SH-SY5Y (cell line): ENCODE results near the gene CCDC12.

Experiments
- GATA2 ChIP-seq: IDR thresholded peaks from 2 replicates; pipeline ENCODE4 v1.6.1; 2011; ENCODE audit warnings: mild to moderate bottlenecking, low read depth, low read length
- GATA3 ChIP-seq: IDR thresholded peaks from 2 replicates; pipeline ENCODE4 v1.6.1; 2011; ENCODE audit warnings: low read depth, mild to moderate bottlenecking, low read length, moderate library complexity

GRCh38 chr3:46929324-46929723 is 47.2 kb downstream of the CCDC12 start:
- TF ChIP-seq GATA2: no peak
- no peak for TF ChIP-seq GATA3
